Stimulated activated CD4-positive, alpha-beta T cell treated with anti-CD3 and anti-CD28 coated beads, Interleukin-4, amount 100 ng/mL, for 48 hours (primary cell): ENCODE results near the gene JAK1.

Experiments
- DNase-seq, 2 donors: peaks; one replicate each; pipeline ENCODE4 v3.0.0-alpha.2; 2020; ENCODE audit warnings: low read depth in 2 of 2

The JAK1 gene

GRCh38 chr1:64980745-64981600 is 14.6 kb upstream of the JAK1 start:
- no peak for DNase-seq

- DNase-seq = no peak
Measured at GRCh38 chr1:64979358-64979757, 13.0 kb upstream of the JAK1 start.

- no peak for DNase-seq
Measured at GRCh38 chr1:64976361-64976760, 10.0 kb upstream of the JAK1 start.

DNA sequence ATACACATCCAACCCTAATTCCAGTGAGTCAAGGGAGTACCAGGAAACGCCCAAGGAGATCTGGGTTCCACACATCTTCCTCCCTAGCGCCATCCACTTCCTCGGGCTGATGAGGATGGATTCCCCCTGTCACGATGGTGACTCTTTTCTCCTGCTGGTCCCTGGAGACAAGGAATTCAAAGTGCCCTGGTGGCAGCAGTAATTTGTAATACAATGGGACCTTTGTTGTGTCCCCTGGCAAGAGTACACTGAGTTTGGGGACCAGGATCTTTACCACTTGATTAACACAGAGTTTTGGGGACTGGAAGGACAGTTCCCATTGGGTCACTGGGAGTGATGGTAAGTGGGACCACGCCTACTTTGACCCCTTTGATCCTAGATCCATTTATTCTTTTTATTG is 9.4 kb upstream of the JAK1 start:
- no peak for DNase-seq

DNA sequence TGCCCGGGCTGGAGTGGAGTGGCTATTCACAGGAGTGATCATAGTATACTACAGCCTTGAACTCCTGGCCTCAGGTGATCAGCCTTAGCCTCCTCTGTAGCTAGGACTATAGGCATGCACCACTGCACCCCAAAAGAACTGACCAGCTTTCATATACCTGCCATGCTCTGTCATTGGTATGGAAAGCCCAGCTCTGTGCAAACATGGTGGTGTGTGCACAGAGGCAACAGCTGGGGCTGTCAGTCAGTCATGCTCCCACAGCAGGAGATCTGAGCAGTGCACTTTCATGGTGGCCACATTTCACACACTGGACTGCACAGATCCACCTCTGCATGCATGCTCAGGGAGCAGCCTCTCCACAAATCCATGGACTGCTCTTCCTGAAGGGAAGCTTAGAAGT is 8.8 kb upstream of the JAK1 start:
- no peak for DNase-seq

GRCh38 chr1:64974288-64974825 is 8.0 kb upstream of the JAK1 start:
- no peak for DNase-seq

GRCh38 chr1:64973061-64973647 is 6.8 kb upstream of the JAK1 start:
- DNase-seq = no peak

DNA sequence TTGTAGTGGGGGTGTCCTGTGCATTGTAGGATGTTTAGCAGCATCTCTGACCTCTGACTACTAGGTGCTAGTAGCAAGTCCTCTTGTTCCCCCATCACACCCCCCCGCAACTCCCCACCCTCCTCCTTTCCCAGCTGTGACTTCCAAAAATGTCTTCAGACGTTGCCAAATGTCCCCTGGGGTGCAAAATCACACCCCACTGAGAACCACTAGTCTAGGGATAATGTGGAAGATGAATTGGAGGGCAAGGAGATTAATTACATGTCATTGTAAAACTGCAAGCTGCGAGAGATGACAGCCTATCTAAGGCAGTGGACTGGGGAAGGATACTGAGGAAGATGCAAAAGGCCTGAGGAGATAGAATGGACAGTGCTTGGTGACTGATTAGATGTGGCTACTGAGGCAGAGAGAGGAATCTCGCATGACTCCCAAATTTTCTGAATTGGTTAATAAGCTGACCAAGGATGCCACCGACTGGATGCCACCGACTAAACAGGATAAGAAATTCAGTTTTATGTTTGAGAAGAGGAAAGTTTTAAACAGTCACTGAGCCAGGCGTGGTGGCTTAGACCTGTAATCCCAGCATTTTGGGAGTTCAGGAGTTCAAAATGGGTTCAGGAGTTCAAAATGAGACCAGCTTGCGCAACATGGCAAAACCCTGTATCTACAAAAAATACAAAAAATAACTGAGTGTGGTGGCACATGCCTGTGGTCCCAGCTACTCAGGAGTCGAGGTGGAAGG is 3.1 kb upstream of the JAK1 start:
- DNase-seq = no peak

DNA sequence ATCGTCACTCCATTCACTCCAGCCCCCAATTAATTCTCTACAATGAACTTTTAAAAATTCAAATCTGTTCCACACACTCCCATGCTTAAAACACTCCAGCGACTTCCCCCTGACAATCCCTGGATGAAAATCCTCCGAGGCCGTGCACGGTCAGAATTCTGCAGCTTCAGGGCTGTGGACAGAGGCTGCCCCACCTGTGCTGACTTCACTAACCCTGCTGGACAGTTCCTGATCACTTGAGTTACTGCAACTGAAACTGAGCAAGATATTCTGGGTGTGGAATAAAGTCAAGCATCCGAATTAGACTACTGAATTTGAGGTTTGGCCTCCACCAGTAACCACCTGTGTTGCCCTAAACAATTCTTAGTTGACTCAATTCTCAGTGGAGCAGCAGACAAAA is 1.0 kb upstream of the JAK1 start:
- DNase-seq = no peak

- peak; percentile 49 to 53 for DNase-seq
Measured at GRCh38 chr1:64965366-64966157, 787 bp downstream of the JAK1 start.

DNA sequence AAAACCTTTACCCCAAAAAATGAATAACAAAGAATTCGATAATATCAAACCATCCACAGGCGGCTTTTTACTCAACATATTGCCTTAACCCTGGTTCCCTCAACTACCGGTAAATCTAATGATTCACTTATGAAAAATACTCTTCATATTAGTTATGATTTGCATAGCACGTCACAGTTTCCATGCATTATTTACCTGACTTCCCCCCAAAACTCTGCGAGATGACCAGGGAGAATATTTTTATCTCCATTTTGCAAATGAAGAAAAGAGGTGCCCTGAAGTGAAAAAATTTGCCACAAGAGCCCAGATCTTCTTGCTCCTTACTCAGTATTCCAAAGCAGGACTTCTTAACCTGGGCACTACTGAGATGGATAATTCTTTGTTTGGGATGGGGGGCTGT is 2.9 kb downstream of the JAK1 start:
- no peak for DNase-seq

DNA sequence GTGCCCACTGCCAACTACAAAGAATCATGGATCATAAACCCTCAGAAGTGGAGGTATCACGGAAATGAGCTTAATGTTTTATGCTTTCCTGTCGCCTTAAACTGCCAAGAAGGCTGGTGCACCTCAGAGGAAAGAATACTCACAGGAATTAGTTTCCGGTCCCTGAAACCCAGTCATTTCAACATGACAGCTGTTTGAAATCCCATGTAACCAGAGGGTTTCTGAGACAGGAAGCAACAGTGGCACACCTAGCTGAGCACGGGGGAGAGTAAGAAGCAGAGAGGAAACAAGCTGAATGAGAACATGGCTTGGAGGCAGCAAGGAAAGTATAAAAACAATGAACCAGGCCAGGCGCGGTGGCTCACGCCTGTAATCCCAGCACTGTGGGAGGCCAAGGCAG is 3.9 kb downstream of the JAK1 start:
- no peak for DNase-seq

GRCh38 chr1:64961923-64962322 is 4.4 kb downstream of the JAK1 start:
- DNase-seq = no peak

- DNase-seq = no peak
Measured at GRCh38 chr1:64960731-64961130, 5.6 kb downstream of the JAK1 start.

GRCh38 chr1:64959986-64960385 is 6.4 kb downstream of the JAK1 start:
- no peak for DNase-seq

DNA sequence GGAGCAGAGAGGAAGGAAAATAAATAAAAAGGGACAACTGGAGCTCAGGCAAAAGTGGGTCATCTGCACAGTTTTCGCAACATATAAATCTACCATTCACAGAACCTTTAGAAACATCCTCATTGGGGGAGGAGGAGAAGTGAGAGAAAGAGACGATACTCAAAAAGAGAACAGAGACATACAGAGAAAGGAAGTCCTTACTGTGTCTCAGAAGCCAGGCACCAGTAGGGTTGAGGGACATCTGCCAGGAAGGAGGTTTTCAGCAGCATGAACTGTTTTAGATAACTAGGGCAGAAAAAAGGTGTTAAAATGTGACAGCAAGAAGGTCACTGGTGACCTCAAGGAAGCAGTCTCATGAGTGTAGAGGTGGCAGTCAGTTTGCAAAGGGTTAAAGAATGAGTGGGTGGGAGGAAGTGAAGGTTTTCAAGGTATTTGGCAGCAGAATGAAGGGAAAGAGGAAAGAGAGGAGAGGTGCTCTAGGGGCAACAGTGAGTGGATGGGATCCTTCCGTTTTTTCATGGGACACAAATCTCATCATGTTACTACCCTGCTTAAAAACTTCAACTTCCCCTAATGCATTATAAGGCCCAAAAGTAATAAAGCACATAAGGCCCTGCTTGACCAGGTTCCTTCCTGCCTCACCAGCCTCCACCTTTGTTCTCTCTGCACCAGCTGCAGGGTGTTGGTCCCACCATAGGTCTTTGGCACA is 9.5 kb downstream of the JAK1 start:
- peak in 1 of 2 donors; percentile 17 for DNase-seq

- no peak for DNase-seq
Measured at GRCh38 chr1:64956010-64956640, 10.2 kb downstream of the JAK1 start.

DNA sequence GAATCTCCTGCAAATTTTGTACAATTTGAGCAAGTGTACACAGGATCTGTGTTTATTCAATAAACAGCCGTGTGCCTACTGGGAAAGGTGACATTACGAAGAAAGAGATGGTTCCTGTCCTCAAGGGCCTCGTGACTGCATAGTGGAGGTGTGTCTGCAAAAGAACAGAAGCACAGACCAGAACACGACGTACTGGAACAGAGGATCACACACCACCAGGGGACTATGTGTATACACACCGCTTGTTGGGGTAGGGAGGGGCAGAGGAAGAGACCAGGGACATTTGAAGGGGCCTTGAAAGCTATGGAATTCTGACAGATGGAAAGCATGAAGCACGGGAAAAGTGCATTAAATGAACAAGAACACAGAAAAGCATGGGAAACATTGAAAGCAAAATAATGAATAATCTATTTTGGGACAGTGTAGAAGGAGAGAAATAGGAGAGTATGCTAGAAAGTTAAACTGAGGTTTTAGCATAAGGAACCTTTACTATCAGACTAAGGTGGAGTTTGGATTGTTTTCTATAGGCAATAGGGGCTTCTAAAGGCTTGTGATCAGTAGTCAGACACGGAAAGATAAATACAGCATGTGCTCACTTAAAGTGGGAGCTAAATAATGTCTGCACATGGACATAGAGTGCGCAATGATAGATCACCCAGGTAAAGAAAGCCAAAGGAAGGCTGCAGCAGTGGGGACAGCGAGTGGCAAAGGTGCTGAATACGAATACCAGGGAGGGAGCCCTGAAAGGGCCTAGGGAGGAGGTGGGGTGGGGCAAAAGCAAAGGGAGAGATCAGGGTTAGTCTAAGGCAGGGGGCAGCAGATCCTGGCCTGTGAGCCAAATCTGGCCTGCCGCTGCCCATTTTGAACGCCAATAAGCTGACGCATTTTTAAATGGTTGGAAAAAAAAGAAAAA is 11.0 kb downstream of the JAK1 start:
- DNase-seq = no peak

GRCh38 chr1:64953241-64953640 is 13.1 kb downstream of the JAK1 start:
- DNase-seq = no peak
